NT2/D1 (cell line): ENCODE measurements around the gene RAX2.

Experiments
- DNase-seq: peaks from one replicate; pipeline ENCODE4 v3.0.0-alpha.2; 2011; ENCODE audit warnings: low read depth, low spot score
- H3K27me3 ChIP-seq: 2 replicates; pipeline ENCODE4 v1.6.0; 2011; ENCODE audit warnings: mild to moderate bottlenecking; ENCODE audit not compliant: insufficient read length, insufficient read depth
- H3K36me3 ChIP-seq: 2 replicates; pipeline ENCODE4 v1.6.1; 2011; ENCODE audit warnings: mild to moderate bottlenecking, low read length, mixed read lengths; ENCODE audit not compliant: insufficient read depth, insufficient read length
- H3K4me1 ChIP-seq: 2 replicates; pipeline ENCODE4 v1.5.1; 2011; ENCODE audit not compliant: insufficient read depth, insufficient read length
- H3K4me3 ChIP-seq: 2 replicates; pipeline ENCODE4 v1.5.1; 2011; ENCODE audit warnings: low read depth; ENCODE audit not compliant: insufficient read length
- H3K9ac ChIP-seq: 2 replicates; pipeline ENCODE4 v1.6.0; 2011; ENCODE audit warnings: low read depth; ENCODE audit not compliant: insufficient read length
- H3K9me3 ChIP-seq: 2 replicates; pipeline ENCODE4 v1.5.1; 2011; ENCODE audit warnings: mild to moderate bottlenecking, low read length; ENCODE audit not compliant: insufficient read depth
- SUZ12 ChIP-seq: IDR thresholded peaks from 2 replicates; pipeline ENCODE4 v1.6.1; 2011; ENCODE audit not compliant: insufficient read length, insufficient read depth; ENCODE audit errors: extremely low read depth
- YY1 ChIP-seq: IDR thresholded peaks from 2 replicates; pipeline ENCODE4 v1.6.1; 2011; ENCODE audit not compliant: insufficient read length, insufficient read depth
- ZNF274 ChIP-seq: IDR thresholded peaks from 2 replicates; pipeline ENCODE4 v1.6.1; 2011; ENCODE audit warnings: mild to moderate bottlenecking, low read depth, low read length

The RAX2 gene

DNA sequence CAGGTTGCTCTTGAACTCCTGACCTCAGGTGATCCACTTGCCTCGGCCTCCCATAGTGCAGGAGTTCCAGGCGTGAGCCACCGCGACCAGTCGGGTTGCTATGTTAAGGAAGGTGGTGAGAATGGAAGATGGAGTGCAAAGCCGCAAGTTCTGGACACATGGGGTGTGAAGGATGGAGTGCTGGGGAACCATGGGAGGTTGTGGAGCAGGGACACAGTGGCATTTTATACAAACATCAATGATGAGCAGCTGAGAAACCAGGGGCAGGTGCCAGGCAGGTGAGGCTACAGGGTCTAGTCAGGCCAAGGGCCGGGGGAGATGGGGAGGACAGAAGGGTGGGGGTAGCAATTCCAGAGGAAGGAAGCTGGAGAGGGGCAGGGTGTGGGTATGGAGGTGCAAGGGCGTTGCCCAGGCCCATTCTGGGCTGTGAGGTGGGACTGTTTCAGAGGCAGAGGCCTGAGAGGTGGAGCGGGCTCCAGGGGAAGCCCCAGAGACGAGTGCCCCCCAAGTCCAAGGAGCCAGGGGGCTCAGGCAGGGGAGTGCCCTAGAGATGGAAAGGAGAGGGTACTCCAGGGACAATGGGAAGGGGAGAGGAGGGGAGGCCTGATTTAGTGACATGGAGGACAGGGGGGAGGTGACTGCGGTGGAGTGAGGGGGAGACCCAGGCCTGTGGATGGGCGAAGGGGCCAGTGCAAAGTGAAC lies 1.9 kb upstream of the RAX2 start:
- Histone ChIP-seq H3K9me3 (no peaks in the 10 kb centered on the region), H3K27me3 (no peaks in the 10 kb centered on the region), H3K4me3 (no peak overlapping the region), H3K36me3 (peaks cover 6% of the 10 kb centered on the region), H3K9ac (no peak overlapping the region), H3K4me1 (peaks cover 24% of the 10 kb centered on the region)
- no peak for DNase-seq
- TF ChIP-seq SUZ12 (no peak), ZNF274 (no peak), YY1 (no peak)

DNA sequence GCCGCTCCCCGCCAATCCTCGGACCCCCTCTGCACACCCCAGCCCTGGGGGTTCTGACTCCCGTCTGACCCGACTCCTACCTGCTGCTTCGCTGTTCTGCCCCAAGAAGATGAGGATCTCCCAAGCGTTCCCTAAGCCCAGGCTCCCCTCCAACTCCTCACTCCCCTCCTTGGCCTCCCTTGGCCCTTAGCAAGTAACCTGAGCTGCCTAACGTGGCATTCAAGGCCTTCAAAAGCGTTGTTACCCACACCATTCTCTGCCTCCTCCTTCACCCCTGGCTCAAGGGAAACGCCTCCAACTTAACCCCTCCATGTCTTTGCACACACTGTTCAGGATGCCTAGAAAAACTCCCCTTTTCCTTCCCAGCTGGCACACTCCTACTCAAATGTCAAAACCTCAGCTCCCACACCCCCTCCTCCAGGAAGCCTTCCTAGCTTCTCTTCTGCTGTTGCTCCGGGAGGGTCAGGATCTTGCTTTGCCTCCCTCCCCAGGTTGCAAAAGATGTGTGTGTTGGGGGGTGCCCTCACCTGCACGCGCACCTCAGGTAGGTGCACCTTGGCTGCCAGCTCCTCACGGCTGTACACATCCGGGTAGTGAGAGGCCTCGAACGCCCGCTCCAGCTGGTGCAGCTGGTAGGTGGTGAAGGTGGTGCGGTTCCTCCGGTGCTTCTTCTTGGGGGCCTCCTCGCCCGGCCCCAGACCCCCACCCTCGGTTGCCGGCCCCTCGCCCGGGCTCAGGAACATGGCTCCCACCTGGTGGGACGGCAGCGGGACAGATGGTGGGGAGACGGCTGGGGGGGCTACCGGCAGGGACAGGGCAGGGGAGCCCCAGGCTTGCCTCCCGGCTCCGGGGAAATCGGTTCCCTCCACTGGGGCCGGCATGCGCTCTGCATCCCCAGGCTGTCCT lies 775 bp downstream of the RAX2 start:
- TF ChIP-seq YY1 = no peak
- no peak for TF ChIP-seq ZNF274
- TF ChIP-seq SUZ12 = no peak
- H3K4me3 ChIP-seq = no peak overlapping the region
- peaks cover 28% of the 10 kb centered on the region for H3K4me1 ChIP-seq
- DNase-seq = peak; percentile 11
- peaks cover 30% of the 10 kb centered on the region for H3K36me3 ChIP-seq
- H3K27me3 ChIP-seq = no peaks in the 10 kb centered on the region
- no peaks in the 10 kb centered on the region for H3K9me3 ChIP-seq
- H3K9ac ChIP-seq = peak overlapping the region; percentile 67

DNA sequence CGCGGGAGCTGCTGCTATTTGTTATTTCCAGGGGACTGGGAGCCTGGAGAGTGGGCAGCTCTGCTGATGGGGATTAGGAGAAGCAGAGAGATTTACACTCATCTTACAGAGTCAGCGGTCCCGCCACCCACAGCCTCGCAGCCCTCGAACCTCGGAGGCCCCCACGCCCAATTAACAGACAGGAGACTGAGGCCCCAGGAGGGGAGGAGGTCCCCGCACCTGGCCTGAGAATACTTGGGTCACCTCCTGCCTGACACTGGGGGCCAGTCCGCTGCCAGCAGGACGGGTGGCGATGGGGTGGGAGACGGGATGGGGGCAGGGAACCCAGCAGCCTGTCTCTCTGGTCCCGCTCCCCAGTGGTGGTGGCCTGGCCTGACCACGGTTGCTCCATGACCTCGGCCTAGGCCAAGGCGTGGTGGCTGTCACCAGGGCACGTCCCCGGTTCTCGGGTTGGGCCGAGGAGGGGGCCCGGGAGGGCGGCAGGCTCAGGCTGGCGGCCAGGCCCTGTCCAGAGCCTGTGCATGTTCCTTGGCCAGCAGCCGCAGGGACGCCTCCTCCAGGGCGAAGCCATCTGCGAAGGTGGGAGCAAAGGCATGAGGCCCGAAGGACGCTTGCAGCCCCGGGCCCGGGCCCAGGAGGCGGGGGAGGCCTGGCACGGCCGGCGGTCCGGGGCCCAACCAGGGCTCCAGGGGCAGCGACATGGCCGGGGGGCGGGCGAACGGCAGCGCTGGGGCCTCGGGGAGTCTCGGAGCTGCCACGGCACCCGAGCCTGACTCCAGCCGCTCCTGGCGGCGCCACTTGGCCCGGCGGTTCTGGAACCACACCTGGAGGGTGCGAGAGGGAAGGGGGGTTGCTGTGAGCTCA lies 1.7 kb downstream of the RAX2 start:
- Histone ChIP-seq H3K27me3 (no peaks in the 10 kb centered on the region), H3K36me3 (peaks cover 31% of the 10 kb centered on the region), H3K4me1 (peaks cover 28% of the 10 kb centered on the region), H3K9ac (peak overlapping the region; percentile 67), H3K9me3 (no peaks in the 10 kb centered on the region), H3K4me3 (no peak overlapping the region)
- DNase-seq = no peak
- no peak for TF ChIP-seq SUZ12
- TF ChIP-seq YY1 = no peak
- no peak for TF ChIP-seq ZNF274

DNA sequence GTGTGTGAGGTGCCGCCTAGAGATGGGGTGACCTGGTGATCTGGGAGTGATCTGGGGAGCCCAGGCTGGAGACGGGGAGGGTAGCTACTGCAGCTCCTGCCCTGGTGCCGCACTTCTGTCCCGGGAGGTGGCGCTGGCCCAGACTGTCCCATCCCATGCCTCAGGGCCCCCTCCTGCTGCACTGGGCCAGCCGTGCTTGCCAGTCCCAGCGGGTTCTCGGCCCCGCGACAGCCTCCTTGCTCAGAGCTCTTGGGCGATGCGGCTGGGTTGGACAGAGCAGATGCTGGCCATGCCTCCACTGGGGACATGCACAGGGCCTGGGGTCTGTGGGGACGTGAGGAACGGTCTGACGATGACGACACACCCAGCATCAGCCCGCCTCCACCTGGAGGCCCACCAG lies 2.5 kb downstream of the RAX2 start:
- TF ChIP-seq SUZ12 (no peak), ZNF274 (no peak), YY1 (no peak)
- peak overlapping the region; percentile 67 for H3K9ac ChIP-seq

DNA sequence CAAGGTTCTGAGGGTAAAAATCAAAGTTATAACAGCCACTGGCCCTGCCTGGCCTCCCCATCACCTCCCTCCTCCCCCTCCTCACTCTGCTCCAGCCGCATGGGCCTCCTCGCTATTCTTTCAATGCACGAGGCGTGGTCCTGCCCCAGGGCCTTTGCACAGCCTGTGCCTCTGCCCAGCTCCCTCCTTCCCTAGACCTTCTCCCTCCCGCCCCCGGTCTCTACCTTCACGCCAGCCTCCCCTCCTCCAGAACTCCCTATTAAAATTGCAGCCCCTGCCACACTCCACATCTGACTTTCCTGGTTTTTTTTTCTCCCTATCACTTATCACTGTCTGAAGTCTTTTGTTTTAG lies 3.3 kb downstream of the RAX2 start:
- Histone ChIP-seq H3K4me1 (peaks cover 27% of the 10 kb centered on the region), H3K27me3 (no peaks in the 10 kb centered on the region), H3K4me3 (no peak overlapping the region), H3K36me3 (peaks cover 35% of the 10 kb centered on the region), H3K9me3 (no peaks in the 10 kb centered on the region), H3K9ac (no peak overlapping the region)
- DNase-seq = no peak
- TF ChIP-seq SUZ12 (no peak), YY1 (no peak), ZNF274 (no peak)

More for the DNA sequence above, 2.5 kb downstream of the RAX2 start:
- Histone ChIP-seq H3K9me3 (no peaks in the 10 kb centered on the region), H3K36me3 (peaks cover 35% of the 10 kb centered on the region), H3K4me1 (peaks cover 27% of the 10 kb centered on the region), H3K27me3 (no peaks in the 10 kb centered on the region), H3K4me3 (no peak overlapping the region)
- DNase-seq = no peak

DNA sequence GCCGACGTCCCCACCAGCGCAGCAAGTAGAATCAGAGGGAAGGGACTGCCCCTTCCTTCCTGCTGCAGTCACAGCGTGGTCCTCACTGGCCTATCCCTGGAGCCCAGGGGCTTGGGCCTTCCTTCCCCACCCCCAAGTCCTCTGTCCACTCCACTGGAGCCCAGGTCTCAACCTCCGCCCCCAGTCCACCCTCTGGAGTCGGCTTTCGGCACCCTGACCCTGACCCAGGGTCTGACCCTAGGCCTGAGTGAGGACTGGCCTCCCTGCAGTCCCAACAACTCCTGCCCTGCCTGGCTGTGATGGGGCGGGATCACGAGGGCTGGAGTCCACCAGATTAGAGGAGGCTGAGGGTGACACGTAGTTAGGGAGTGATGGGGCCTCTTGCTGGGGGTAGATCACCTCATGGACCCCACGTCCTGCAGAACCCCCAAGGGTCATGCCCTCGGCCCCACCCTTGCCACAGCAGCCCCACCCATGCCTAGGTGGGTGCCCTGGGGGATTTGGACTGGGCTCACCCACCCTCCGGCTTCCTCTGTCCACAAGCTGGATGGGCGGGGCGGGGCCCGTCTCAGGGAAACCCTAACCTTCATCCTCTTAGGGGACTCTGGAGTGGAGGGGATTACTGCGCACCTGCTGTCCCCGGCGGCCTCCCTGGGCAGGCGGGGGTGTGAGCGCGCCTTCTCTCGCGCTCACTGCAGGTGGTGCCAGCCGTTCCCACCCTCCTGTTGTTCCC lies 3.8 kb downstream of the RAX2 start:
- peaks cover 27% of the 10 kb centered on the region for H3K4me1 ChIP-seq
- H3K36me3 ChIP-seq = peaks cover 35% of the 10 kb centered on the region
- no peak overlapping the region for H3K9ac ChIP-seq
- no peak overlapping the region for H3K4me3 ChIP-seq
- H3K9me3 ChIP-seq = no peaks in the 10 kb centered on the region
- DNase-seq = no peak
- no peaks in the 10 kb centered on the region for H3K27me3 ChIP-seq
- TF ChIP-seq ZNF274 = no peak
- no peak for TF ChIP-seq YY1
- TF ChIP-seq SUZ12 = no peak
